ENCODE data around the gene TMEM178B.

TMEM178B gene

DNA sequence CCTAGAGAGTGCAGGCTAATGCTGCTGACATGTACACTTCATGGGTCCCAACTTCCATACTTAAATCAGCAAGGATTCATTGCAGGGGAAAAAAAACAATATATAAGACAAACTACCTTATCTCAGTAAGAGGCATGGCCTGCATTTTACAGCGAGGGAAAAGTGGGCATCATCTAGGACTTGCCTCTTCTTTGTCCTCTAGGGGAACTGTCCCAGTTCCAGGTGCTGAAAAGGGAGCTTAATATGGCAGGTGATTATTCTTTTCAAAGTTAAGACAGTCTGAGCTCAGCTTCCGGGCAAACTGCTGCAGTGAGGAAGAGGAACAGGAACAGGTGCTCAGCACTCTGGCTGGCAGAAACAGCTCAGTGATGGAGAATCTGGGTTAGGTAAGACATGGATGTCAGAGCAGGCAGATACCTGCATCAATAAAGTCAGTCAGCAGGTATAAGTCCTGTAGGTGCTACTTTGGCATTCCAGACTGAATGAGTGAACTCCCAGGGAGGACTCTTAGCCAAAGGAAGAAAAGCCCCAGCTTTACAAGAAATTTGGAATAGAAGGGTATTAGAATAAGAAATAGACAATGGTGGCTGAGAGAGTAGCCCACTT, 147.2 kb downstream of the TMEM178B start:
- DNase-seq (ENCODE audit: low read depth): no peak

DNA sequence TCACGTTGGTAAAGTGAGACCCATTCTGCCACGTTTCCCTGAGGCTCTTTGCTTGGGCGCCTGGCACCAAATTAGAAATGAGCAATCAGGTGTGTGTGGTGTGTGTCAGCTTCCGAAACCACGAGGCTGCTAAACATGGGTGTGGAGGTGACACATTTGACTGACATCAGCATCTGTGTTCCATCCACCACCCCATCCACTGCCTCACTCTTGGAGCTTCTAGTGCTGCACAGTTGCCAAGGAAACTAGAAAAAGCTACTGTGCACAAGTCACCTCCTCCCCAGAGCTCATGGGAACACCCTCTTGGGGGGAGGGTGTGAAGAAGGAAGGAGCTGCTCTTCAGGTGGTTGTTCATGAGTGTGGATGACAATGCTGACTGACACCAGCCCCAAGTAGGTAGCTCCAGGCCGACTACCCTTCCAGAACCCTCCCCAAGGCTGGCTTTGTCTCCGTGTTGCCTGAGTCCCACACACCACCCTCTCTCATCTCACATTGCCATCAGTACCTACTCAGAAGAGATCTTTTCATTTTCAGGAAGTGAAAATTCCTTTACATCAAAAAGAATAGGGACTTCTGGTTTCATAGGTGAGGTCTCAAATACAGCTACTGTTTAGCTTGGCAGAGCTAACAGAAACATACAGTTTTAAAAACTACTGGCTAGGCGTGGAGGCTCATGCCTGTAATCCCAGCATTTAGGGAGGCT, 152.2 kb downstream of the TMEM178B start:
- DNase-seq (ENCODE audit: low read depth): no peak

- DNase-seq (ENCODE audit: low read depth): no peak
Observed at GRCh38 chr7:141227454-141227853, 153.6 kb downstream of the TMEM178B start.

DNA sequence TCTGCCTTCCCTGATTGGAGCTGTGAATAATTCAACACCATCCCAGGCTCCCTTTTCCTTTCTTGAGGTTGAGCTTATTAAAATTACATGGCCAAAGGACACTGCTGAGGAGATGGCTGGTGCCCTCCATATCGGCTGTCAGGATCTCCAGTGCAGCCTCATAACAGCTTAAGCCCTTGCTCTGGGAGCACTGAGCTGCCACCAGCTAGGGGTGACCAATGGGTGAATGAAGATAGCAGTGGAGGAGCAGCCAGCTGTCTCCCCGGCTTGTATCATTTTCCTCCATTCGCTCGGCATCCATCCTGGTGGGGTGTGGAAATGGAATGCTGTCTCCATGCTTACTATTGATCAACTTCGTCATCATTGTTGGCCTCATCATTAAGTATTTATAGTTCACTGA, 154.6 kb downstream of the TMEM178B start:
- no peak for DNase-seq (ENCODE audit: low read depth)

DNA sequence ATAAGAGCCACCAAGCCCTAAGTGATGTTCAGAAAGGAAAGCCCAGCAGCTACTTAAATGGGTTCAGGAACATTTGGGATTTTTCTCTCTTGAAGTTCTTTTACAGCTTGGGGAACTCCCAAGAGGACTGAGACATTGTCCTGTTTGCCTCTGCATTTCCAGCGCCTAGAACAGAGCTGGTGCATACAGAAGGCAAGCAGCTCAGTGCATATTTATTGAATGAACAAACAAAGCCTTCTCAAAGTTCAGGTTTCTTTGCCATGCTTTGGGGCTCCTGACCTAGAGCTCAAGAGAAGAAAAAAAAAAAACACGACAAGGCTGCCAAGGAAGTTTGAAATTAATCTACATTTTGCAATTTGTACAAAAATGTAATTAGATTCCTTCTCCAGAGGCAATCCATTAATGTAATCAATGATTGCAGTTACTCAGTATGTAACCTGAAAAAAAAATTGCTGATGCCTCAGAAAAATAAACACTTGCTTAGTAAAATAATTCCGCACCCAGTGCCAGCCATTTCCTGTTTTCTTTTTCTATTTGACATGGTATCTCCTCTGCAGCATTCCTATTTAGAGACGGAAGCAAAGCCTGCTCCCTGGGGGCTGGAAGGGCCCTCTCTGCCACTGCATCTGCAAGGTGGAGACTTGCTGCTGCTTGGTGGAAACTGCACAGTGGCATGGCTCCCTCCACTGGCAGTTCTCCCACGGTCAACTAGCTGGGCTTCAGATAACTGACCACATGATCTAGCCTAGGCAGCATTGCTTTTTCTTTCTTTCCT, 157.3 kb downstream of the TMEM178B start:
- DNase-seq (ENCODE audit: low read depth): no peak

GRCh38 chr7:141232286-141233051, 158.6 kb downstream of the TMEM178B start:
- no peak for DNase-seq (ENCODE audit: low read depth)

GRCh38 chr7:141234335-141235105, 160.7 kb downstream of the TMEM178B start:
- DNase-seq (ENCODE audit: low read depth): no peak

DNA sequence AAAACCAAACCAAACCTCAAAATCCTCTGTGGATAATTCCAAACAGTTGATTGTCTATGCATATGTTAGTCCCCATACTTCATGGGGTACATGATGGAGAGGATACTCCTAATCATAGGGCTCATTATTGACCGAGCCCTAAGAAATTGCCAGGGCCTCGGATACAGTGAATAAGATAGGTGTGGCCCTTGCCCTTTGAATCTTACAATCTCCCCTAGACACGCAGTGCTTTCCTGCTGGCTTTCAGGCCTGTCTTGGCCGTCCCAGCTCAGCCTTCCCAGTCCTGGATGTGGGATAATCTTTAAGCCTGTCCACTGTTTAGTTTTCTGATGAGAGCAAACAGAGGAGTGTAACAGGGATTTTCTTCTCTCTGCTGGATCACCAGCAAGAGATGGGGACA, 161.8 kb downstream of the TMEM178B start:
- DNase-seq (ENCODE audit: low read depth): no peak

DNA sequence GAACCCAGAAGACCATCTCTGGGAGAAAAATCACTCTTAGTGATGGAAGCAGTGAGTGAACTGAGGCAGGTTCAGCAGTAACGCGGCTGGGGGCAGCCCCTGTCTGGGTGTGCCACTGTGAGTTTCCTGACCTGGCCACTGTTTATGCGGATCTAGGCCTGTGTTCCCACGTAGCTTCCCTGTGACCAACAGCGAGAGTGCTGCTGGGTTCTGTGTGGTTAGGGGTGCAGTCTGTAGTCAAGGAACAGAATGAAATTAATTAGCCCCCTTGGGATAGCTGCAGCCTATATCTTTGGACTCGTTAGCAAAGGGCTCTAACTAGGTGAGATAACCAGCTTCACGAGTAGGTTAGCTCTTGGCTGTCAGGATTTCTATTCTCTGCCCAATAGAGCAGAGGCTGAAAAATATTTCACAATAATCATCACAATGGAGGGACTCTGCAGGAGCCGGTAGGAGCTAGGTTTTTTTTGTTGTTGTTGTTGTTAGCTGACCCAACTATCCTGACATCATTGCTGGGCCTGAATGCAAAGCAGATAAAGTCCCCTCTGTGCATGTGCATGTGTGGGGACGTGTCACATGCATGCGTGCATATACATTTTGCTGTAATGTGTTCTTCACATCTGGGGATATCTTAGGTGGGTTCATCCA, 164.9 kb downstream of the TMEM178B start:
- no peak for DNase-seq (ENCODE audit: low read depth)

GRCh38 chr7:141239661-141240060, 165.8 kb downstream of the TMEM178B start:
- no peak for DNase-seq (ENCODE audit: low read depth)

GRCh38 chr7:141242568-141242967, 168.7 kb downstream of the TMEM178B start:
- DNase-seq (ENCODE audit: low read depth): no peak

DNA sequence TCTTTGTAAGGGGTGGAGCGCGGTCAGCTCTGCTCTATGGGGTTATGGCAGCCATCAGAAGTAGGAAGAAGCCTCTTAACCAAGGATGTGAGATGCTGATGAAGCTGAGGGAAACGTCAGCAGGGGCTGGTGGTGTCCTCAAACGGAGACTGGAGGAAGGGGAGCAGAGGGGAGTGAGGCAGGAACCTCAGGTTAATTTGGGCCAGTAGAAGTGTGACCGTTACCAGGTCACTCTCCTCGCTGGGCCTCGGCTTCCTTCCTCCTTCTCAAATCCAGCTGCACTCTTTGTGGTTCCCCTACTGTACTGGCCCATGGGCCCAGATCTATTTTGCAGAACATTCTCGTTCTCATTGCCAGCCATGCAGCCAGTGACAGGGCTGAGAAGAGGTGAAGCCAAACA, 169.5 kb downstream of the TMEM178B start:
- DNase-seq (ENCODE audit: low read depth): no peak

DNA sequence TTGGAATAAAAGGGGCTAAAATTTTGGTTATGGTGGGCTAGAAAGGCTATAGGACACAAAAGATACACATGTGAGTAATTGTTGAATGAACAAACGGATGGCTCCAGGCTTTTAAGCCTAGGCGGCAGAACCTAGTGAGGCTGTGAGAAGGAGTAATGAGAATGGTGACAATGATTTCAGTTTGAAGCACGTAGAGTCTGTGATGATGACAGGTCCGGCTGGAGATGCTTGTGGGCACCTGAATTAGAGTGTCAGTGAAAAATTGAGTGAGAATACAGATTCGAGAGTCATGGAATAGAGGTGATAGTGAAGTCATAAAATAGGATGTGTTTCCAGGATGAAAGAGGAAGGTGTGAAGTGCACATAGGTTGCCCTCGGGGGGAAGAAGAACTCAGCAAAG, 170.6 kb downstream of the TMEM178B start:
- DNase-seq (ENCODE audit: low read depth): no peak

- no peak for DNase-seq (ENCODE audit: low read depth)
Observed at GRCh38 chr7:141246426-141246825, 172.6 kb downstream of the TMEM178B start.

- no peak for DNase-seq (ENCODE audit: low read depth)
Observed at GRCh38 chr7:141251180-141251579, 177.3 kb downstream of the TMEM178B start.

GRCh38 chr7:141251957-141252356, 178.1 kb downstream of the TMEM178B start:
- no peak for DNase-seq (ENCODE audit: low read depth)

GRCh38 chr7:141257597-141257996, 183.7 kb downstream of the TMEM178B start:
- DNase-seq (ENCODE audit: low read depth): no peak

DNA sequence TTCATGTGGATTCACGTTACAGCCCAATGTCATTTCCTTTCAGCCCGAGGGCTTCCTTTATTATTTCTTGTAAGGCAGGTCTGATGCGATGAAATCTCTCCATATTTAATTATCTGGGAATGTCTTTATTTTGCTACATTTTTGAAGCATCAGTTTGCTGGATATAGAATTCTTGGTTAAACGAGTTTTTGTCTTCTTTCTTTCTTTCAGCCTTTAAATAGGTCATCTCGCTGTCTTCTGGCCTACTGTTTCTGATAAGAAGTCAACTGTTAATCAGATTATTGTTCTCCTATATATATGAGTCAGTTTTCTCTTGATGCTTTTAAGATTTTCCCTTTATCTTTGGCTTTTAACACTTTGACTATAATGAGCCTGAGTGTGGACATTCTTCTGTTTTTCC, 184.7 kb downstream of the TMEM178B start:
- DNase-seq (ENCODE audit: low read depth): no peak

- no peak for DNase-seq (ENCODE audit: low read depth)
Observed at GRCh38 chr7:141262101-141263090, 188.5 kb downstream of the TMEM178B start.

- DNase-seq (ENCODE audit: low read depth): no peak
Observed at GRCh38 chr7:141263508-141263907, 189.6 kb downstream of the TMEM178B start.
